Aorta (tissue), 5 donors: ENCODE measurements around the gene FDX2. TPM values are rescaled to one million over a fixed set of nuclear protein-coding genes. Genes with fewer than 3 reads are reported as not detected.
"Not testable (repeated sequence)": the region's sequence is repeated elsewhere in the genome, so short reads cannot be mapped to it uniquely, and the experiment has no call there.

Source experiments
- ATAC-seq: fragments of 200-7000 bp; cut with Tn5 transposase; one replicate; pipeline ENCODE4 v1.9.1; 2022; ENCODE audit warnings: moderate library complexity; ENCODE audit not compliant: low FRiP score
- DNase-seq, 2 donors: peaks; one replicate each; pipeline ENCODE4 v3.0.0-alpha.2; 2020
- H3K27ac ChIP-seq, 2 donors: one replicate each; pipeline ENCODE4 v1.5.1; 2013; ENCODE audit warnings: low read length in 2 of 2, mild to moderate bottlenecking in 2 of 2, moderate library complexity in 2 of 2, control low read depth in 1 of 2, inconsistent platforms in 1 of 2, low read depth in 1 of 2
- H3K27me3 ChIP-seq, 2 donors: one replicate each; pipeline ENCODE4 v1.6.1; 2013; ENCODE audit warnings: control low read depth in 1 of 2, low read length in 1 of 2, mild to moderate bottlenecking in 1 of 2, moderate library complexity in 1 of 2; ENCODE audit not compliant: insufficient read depth in 2 of 2, control insufficient read depth in 1 of 2
- H3K36me3 ChIP-seq, 2 donors: one replicate each; pipeline ENCODE4 v1.6.1; 2013; ENCODE audit warnings: control low read depth in 1 of 2, low read length in 1 of 2, mild to moderate bottlenecking in 1 of 2; ENCODE audit not compliant: insufficient read depth in 2 of 2, control insufficient read depth in 1 of 2
- H3K4me1 ChIP-seq, 2 donors: one replicate each; pipeline ENCODE4 v1.6.1; 2013; ENCODE audit warnings: low read length in 2 of 2, control low read depth in 1 of 2, mild to moderate bottlenecking in 1 of 2, moderate library complexity in 1 of 2; ENCODE audit not compliant: insufficient read depth in 2 of 2, control insufficient read depth in 1 of 2
- H3K4me3 ChIP-seq, 2 donors: one replicate each; pipeline ENCODE4 v1.5.1; 2013; ENCODE audit warnings: low read length in 2 of 2, control low read depth in 1 of 2, mild to moderate bottlenecking in 1 of 2
- H3K9me3 ChIP-seq: one replicate; pipeline ENCODE4 v1.6.1; 2013; ENCODE audit warnings: mild to moderate bottlenecking, low read length; ENCODE audit not compliant: control insufficient read depth
- WGBS, 2 donors: extraction: QIAGEN DNeasy Blood & Tissue Kit; methylation state at CpG; one replicate each; pipeline ENCODE4 v1.1.7; 2013; 5-methylcytosine and 5-hydroxymethylcytosine counted together
- intact Hi-C, 2 donors: fragments of 100-400 bp; cut with DNase I; formaldehyde crosslinking; loops; one replicate each; pipeline versions ENCODE4 v1.14.2 to v1.15.0; 2022
- polyA plus RNA-seq, 2 donors: library from polyadenylated mRNA; stranded (reverse); fragments of 200-250 nt; gene quantifications; one replicate each; pipeline ENCODE4 v1.2.3, GENCODE V29; 2013
- total RNA-seq, 2 donors: library from RNA; stranded (reverse); fragmentation: NEBNext Ultra II Directional; extraction: Animal tissue kit (Norgen Biotek cat#: 25700); gene quantifications; one replicate each; pipeline ENCODE4 v1.2.1, GENCODE V29; 2021
- donor health status: healthy with polysubstance abuse.
- donor health status: Bipolar disorder and iron deficiency.
- donor health status: DM: no; HTN: no; CAD: no.
- donor health status: DM: no; HTN: no; CAD: no.
- donor health status: DM: yes; HTN: yes; CAD: no.

FDX2 gene
- total and polyA plus RNA-seq, 4 donors: 7.5 to 26.0 (median 21.6) TPM

DNA sequence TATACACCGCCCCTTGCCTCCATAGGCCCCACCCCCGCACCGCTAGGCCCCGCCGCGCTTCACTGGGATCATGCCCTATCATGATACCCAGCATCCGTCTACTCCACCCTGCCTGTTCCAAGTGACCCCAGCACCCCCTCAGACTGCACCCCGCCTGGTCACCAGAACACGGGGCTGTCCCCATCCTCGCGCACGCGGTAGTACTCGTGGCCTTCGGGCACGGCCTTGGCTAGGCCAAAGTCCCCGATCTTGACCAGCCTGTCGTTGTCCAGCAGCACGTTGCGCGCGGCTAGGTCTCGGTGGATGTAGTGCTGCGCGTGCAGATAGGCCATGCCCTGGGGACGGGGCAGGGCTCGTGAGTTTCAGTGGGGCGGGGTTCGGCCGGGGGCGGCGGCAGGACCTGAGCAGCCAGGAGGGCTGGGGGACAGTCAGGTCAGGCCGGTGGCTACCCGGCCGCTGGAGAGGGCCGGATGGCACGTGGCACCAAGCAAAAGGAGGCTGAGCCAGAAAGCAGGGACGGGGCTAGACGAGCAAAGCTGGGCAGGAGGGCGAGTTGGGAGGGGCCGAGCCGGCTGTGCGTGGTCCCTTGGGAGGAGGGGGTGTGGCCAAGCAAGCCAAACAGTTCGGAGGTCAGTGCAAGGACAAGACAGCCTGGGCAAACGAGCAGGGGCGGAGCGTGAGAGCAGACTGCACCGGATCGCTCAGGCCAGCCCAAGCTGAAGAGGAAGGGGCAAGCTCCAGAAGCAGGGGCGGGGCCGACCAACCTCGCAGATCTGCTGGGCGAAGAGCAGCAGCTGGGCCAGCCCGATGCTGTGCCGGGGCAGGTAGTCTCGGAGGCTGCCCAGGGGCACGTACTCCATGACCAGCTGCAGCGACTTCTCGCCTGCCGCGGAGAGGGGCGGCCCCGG, 37.2 kb upstream of the FDX2 start:
- peak in 1 of 2 donors; percentile 73 for DNase-seq
- WGBS, 2 donors: 67 to 71% methylated on average over 63 of the region's 63 CpGs
- Histone ChIP-seq H3K27me3 (no peaks in the 10 kb centered on the region), H3K9me3 (no peaks in the 10 kb centered on the region), H3K4me3 (no peak overlapping the region), H3K36me3 (no peaks in the 10 kb centered on the region), H3K27ac (no peak overlapping the region), H3K4me1 (no peaks in the 10 kb centered on the region)
- ATAC-seq: peak; percentile 81
- intact Hi-C loops: no loop called here

DNA sequence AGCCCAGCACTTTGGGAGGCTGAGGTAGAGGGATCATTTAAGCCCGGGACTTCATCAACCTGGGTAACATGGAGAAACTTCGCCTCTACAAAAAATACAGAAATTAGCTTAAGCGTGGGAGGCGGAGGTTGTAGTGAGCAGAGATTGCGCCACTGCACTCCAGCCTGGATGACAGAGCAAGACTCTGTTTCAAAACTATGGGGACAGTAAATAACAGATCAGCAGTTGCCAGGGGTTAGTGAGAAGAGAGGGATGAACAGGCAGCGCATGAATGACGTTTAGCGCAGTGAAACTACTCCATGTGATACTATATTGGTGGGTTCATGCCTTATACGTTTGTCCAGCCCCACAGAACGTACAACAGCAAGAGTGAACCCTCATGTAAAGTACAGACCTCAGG, 30.7 kb upstream of the FDX2 start:
- H3K36me3 ChIP-seq: no peaks in the 10 kb centered on the region
- peak in 1 of 2 donors; percentile 65 for DNase-seq
- WGBS, 2 donors: 78 to 79% methylated on average over 10 of the region's 10 CpGs
- intact Hi-C loops: no loop called here
- no peak for ATAC-seq
- no peaks in the 10 kb centered on the region for H3K4me1 ChIP-seq
- H3K9me3 ChIP-seq: no peaks in the 10 kb centered on the region
- H3K27me3 ChIP-seq: no peaks in the 10 kb centered on the region
- no peak overlapping the region for H3K4me3 ChIP-seq
- no peak overlapping the region for H3K27ac ChIP-seq

DNA sequence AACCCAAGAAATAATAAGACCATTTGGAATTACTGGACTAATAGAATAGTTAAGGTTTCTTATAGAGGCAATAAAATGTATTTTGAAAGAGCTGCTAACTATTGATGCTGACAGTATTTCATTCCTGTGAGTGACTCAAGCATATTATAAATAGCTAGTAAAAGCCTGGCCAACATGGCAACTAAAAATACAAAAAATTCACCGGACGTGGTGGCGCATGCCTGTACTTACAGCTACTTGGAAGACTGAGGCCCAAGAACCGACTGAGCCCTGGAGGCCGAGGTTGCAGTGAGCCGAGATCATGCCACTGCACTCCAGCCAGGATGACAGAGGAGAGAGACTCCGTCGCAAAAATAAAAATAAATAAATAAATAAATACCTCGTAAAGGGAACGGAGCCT, 29.0 kb upstream of the FDX2 start:
- Histone ChIP-seq H3K4me3 (no peak overlapping the region), H3K4me1 (no peaks in the 10 kb centered on the region), H3K27me3 (no peaks in the 10 kb centered on the region), H3K36me3 (no peaks in the 10 kb centered on the region), H3K9me3 (no peaks in the 10 kb centered on the region), H3K27ac (no peak overlapping the region)
- no peak for DNase-seq
- intact Hi-C loops: no loop called here
- 54 to 59% methylated on average over 10 of the region's 10 CpGs for WGBS, 2 donors
- ATAC-seq: no peak

DNA sequence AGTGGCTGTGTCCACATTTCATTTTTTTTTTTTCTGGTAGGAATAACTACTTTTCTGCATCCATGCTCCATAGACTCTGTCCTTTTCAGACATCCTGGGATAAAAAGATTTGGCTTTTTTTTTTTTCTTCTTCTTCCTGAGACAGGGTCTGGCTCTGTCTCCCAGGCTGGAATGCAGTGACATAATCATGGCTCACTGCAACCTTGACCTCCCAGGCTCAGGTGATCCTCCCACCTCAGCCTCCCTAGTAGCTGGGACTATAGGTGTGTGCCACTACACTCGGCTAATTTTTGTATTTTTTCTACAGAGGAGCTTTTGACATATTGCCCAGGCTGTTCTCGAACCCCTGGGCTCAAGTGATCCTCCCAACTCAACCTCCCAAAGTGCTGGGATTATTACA, 27.7 kb upstream of the FDX2 start:
- ATAC-seq: no peak
- no peaks in the 10 kb centered on the region for H3K4me1 ChIP-seq
- WGBS, 2 donors: 67 to 75% methylated on average over 2 of the region's 2 CpGs
- H3K9me3 ChIP-seq: no peaks in the 10 kb centered on the region
- no peaks in the 10 kb centered on the region for H3K27me3 ChIP-seq
- no peaks in the 10 kb centered on the region for H3K36me3 ChIP-seq
- no peak for DNase-seq
- no peak overlapping the region for H3K27ac ChIP-seq
- no peak overlapping the region for H3K4me3 ChIP-seq
- intact Hi-C loops: no loop called here

DNA sequence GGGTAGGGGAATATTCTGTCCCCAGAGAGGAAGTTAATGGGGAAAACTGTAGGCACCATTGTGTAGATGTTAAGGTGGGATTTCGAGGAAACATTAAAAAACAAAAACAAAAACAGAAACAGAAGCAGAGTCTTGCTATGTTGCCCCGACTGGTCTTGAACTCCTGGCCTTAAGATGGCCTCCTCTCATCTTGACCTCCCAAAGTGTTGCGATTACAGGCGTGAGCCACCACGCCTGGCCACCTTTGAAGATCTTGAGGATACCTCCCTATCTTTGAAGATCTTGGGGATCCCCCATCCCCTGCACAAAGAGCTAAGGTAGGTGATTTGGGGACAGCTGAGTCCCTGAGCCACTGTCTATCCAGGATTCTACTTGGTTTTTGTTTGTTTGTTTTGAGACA, 24.2 kb upstream of the FDX2 start:
- ATAC-seq: no peak
- no peak overlapping the region for H3K4me3 ChIP-seq
- WGBS, 2 donors: 94 to 99% methylated on average over 5 of the region's 5 CpGs
- H3K27me3 ChIP-seq: no peaks in the 10 kb centered on the region
- intact Hi-C loops: loop anchor here in 1 of 2 donors (5.0 kb wide), 1 partner anchor 42 kb away; the partner anchor contains the start of gene TYK2
- no peaks in the 10 kb centered on the region for H3K36me3 ChIP-seq
- no peak overlapping the region for H3K27ac ChIP-seq
- H3K9me3 ChIP-seq: no peaks in the 10 kb centered on the region
- no peaks in the 10 kb centered on the region for H3K4me1 ChIP-seq
- no peak for DNase-seq

DNA sequence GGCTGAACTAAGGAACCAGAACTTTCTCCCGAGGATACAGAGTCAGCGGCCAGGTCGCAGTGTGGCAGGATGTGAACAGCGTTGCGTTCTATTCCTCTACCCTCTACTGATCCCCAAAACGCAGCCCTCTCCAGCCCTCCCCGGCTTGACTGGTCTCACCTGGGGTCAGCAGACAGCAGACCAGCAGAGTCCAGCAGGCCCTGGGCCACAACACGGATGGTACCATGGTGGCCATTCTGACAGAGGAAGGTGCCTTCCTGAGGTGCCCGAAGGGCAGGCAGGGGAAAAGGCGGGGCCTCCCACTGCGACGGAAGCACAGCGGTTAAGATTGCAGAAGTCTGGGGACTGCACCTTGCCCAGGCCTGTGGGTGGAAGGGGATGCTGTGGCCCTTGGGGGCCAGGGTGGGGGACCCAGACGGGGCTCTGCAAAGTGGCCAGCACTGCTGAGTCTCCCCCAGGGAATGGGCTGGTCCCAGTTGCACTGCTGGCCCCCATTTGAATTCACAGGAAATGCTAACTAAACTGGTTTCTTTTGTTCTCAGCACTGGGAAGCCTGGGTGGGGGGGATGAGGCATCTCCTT, 23.7 kb upstream of the FDX2 start, which contains the start of gene ICAM3:
Gene ICAM3 (minus strand): TSS at position 245 of the 581 bp plus-strand sequence. CDS start 10 bp downstream, at position 235.
- Histone ChIP-seq H3K4me1 (no peaks in the 10 kb centered on the region), H3K27ac (no peak within 1 kb of the TSS), H3K9me3 (no peaks in the 10 kb centered on the region), H3K27me3 (no peaks in the 10 kb centered on the region), H3K4me3 (no peak within 1 kb of the TSS), H3K36me3 (no peaks in the 10 kb centered on the region)
- intact Hi-C loops: loop anchor here in 1 of 2 donors (5.0 kb wide), 1 partner anchor 43 kb away; the partner anchor contains the start of gene TYK2
- DNase-seq (peak in 1 of 2 donors; percentile 73), ATAC-seq (no peak)
- WGBS, 2 donors: 69 to 72% methylated on average over 14 of the region's 14 CpGs

DNA sequence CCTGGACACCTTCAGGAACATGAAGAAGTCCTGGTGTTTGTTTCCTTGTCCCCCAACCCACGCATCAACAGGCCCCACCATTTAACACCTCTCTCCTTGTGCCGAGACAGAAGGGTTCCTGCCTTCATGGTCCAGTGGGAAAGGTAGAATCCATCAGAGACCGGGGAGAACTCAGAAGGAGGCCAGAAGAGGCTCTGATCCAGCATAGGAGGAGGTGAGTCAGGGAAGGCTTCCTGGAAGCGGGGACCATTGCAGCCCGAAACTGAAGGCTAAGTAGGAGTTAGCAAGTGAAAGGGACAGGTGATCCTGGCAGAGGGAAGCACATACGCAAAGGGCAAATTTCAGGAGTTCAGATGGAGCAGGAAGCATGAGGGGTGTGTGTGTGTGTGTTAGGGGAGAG, 23.1 kb upstream of the FDX2 start:
- DNase-seq (no peak), ATAC-seq (no peak)
- Histone ChIP-seq H3K27me3 (no peaks in the 10 kb centered on the region), H3K9me3 (no peaks in the 10 kb centered on the region), H3K27ac (no peak overlapping the region), H3K36me3 (no peaks in the 10 kb centered on the region), H3K4me1 (no peaks in the 10 kb centered on the region), H3K4me3 (no peak overlapping the region)
- 89% methylated on average over 6 of the region's 6 CpGs for WGBS, 2 donors
- intact Hi-C loops: loop anchor here in 1 of 2 donors (5.0 kb wide), 1 partner anchor 43 kb away; the partner anchor contains the start of gene TYK2

DNA sequence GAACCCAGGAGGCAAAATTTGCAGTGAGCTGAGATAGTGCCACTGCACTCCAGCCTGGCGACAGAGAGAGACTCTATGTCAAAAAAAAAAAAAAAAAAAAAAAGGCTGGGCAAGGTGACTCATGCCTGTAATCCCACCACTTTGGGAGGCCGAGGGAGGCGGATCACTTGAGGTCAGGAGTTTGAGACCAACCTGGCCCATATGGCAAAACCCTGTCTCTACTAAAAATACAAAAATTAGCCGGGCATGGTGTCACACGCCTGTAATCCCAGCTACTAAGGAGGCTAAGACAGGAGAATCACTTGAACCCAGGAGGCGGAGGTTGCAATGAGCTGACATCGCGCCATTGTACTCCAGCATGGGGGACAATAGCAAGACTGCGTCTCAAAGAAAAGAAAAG, 20.9 kb upstream of the FDX2 start:
- WGBS, 2 donors: 93 to 97% methylated on average over 9 of the region's 9 CpGs
- H3K4me3 ChIP-seq, H3K36me3 ChIP-seq, H3K4me1 ChIP-seq, DNase-seq, H3K27ac ChIP-seq, ATAC-seq, H3K9me3 ChIP-seq, H3K27me3 ChIP-seq: not testable (repeated sequence)
- intact Hi-C loops: loop anchor here in 1 of 2 donors (5.0 kb wide), 1 partner anchor 46 kb away; the partner anchor contains the start of gene TYK2
